Pulmonary artery endothelial cell (primary cell): Measurements from ENCODE around the gene PLEKHM3. TPM values are rescaled to one million over a fixed set of nuclear protein-coding genes. Genes with fewer than 3 reads are reported as not detected.
"Not testable (repeated sequence)": the region's sequence is repeated elsewhere in the genome, so short reads cannot be mapped to it uniquely, and the experiment has no call there.

ENCODE experiments used
- DNase-seq: peaks from one replicate; pipeline ENCODE4 v3.0.0-alpha.2; 2011; ENCODE audit warnings: low read depth, low spot score
- total RNA-seq: library from RNA; depleted of rRNA; stranded (reverse); fragments of >200 nt; gene quantifications from 2 replicates; pipeline ENCODE4 v1.2.3, GENCODE V29; 2014

PLEKHM3 gene
- total RNA-seq, 1 donor from 2014 or later: 7.2 TPM

DNA sequence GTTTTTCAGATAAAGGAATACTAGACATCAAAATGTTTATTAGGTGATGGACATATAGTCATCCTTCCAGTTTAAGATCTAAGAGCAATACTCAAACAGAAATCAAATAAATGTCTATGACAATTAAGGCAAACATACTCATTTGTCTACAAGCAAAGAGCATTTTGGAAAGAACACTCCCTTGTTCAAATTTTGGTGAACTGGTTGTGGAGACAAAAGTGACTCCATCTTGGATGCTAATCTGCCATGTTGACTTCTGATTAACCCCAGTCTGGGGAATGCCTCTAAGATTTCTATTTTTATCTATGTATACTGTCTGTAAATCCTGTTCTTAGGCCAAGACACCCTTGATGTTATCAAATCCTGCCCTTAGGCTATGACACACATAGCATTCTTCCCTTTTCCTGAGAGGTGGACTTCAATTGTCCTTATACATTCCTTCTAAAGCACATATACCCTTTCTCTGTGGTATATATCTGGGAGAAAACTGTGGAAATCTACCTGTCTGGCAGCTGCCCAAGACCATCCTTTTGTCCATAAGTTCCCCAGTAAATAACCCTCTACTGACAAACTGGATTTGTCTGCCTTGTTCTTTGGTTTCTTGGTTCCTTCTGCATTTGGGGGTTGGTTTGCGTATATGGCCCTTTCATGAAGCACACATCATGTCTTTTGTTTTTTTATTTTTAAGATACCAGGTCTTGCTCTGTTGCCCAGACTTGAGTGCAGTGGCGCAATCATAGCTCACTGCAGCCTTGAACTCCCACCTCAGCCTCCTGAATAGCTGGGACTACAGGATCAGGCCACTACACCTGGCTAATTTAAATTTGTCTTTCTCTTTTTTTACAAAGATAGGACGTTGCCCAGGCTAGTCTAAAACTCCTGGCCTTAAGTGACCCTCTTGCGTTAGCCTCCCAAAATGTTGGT, 12.5 kb upstream of the PLEKHM3 start:
- DNase-seq: no peak

DNA sequence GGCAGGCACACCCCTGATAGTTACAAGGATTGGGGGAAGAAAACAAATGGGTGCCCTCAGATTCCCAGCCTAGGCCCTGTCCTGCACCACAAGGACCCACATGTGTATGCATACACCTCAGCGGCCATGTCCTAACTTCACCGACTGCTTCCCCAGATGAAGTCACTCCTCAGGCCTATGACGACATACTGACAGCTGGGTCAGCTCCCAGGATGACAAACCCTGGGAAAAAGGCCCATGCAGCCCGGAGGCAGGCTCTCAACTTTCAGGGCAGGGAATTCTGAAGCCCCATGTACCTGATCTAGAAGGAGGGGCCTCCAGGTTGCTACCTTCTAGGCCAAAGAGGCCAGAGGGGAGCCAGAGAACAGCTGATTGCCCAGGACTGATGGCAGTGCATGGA, 11.0 kb upstream of the PLEKHM3 start:
- no peak for DNase-seq

DNA sequence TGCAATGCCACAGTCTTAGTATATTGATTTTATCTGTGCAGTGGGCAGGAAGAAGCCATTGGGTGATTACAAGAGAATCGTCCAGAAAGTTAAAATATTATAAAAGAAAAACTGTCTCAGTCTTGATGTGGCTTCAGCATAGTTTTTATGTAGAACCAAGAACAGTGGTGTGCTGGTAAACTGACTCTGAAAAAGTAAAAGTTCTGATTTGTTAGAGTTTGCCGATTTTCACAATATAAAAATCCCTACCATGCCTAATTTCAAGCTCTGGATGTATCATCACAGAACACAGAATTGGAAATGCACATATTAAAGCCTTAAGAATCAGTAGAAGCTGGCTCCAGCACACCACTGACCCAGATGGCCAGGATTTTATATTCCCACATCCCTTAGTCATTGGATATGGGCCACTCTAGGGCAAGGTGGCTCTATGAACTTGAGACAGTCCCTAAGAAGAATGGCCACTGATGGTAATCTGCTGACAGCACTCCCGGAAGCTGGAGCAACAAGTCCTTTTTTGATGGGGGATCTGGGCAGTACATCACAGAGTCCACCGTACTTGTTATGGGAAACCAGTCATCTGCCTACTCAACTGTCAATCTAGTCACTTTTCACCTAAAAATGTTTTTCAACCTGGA, 9.3 kb upstream of the PLEKHM3 start:
- DNase-seq: no peak

DNA sequence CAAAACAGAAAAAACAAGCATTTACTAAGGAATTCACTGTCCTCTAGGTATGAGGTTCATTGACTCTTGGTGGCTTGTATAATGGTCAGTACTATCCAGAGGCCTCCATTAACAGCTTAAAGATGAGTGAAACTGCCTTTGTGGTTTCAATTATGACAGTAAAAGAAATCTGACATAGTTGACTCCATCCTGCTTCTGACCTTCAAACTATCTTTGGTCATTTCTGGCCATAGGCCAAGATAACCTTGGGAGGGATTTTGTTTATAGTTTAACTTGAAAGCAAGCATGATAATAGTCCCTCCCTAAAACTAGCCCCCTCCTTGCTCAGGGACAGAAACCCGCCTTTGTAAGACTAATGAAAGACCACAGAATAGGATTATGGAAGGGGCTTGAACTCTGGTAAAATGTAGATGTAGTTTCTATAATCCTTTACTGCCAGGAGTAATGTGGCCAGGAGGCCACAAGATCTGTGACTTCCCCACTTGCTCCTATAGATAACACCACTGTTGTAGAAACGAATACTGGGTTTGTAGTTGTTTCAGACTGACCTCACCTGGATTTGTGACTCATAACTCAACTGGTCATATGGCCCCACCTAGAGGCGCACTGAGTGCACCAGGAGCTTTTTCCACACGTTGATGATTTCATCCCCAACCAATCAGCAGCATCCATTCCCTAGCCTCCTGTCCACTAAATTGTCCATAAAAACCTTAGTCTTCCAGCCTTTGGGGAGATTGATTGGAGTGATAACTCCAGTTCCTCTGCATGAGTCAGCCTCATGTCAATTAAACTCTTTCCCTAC, 8.6 kb upstream of the PLEKHM3 start:
- DNase-seq: no peak

DNA sequence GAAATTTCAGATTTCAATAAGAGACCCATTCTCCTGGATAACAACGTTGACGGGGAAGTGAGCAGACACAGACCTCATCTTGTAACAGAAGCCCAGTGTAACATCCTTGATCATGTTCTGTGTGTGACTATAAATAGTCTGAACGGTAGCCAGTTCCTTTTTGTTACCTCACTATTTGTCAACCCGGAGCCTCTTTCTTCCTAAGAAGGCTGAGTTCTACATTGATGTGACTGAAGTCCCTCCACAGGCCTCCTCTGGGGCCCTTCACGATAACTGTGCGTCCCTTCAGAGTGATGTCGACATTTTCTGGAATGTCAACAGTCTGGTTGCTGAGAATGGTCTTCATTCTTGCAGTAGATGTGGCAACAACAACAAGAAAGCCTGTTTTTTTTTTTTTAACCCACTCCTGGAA, 6.3 kb upstream of the PLEKHM3 start:
- no peak for DNase-seq

DNA sequence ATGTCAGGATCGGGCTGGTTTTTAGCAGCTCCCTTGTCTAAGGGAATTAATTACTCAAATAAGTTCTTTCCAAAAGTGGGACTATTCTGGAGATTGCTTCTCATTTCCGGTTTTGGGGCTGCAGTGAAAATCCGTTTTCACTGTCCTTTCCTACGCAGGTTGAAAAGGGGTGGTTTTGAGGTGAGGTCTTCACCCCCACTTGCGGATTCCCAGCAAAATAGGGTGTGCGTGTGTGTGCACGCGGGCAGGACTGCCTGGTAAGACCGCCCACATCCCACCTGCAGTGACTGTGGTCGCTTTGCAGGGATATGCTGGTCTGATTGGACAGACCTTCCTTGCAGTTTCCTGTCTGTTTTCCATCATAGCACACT, 472 bp upstream of the PLEKHM3 start:
- no peak for DNase-seq

DNA sequence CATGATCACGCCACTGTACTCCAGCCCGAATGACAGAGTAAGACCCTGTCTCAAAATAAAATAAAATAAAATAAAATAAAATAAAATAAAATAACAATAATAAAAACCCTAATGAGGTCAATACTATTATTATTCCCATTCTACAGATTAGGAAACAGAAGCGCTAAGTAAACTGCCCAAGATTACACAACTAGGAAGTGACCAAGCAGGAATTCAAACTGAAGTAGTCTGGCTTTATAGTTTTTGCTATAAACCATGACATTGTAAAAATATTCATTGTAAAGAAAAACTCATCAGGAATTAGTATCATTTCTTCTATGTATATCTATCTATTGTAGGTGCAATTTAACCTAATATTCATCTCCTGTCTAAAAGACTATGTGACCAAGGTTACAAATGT, 1.2 kb downstream of the PLEKHM3 start:
- DNase-seq: no peak

DNA sequence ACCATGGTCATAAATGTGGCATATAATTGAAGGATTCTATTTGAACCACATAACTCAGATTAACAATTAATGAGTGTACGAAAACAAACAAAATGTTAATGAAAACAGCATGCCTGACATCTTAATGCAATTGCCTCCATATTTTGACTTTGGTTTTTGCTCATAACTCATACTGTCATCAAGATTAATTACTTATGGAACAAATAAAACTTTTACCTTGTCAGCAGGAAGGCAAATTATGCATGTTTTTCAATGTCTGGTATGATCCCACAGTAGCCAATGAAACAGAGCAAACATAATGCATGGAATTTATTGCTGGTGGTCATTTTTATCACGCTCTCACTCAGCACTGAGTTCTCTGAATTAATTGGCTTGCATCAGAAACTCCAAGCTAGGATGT, 5.1 kb downstream of the PLEKHM3 start:
- no peak for DNase-seq

DNA sequence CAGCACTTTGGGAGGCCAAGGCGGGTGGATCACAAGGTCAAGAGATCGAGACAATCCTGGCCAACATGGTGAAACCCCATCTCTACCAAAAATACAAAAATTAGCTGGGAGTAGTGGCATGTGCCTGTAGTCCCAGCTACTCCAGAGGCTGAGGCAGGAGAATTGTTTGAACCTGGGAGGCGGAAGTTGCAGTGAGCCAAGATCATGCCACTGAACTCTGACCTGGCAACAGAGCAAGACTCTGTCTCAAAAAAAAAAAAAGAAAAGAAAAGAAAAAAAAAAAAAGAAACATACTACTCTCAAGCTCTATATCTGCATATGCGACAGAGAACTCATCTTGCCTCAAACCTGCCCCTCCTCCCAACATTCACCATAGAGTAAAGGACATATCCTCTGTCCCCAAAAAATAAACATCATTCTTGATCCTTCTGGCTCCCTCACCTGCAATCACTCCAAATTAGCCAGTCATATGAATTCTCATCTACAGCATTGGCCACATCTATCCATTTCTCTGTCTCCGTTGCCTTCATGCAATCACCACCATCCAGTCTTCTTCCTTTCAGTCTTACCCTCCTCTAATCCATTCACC, 7.1 kb downstream of the PLEKHM3 start:
- DNase-seq: not testable (repeated sequence)

DNA sequence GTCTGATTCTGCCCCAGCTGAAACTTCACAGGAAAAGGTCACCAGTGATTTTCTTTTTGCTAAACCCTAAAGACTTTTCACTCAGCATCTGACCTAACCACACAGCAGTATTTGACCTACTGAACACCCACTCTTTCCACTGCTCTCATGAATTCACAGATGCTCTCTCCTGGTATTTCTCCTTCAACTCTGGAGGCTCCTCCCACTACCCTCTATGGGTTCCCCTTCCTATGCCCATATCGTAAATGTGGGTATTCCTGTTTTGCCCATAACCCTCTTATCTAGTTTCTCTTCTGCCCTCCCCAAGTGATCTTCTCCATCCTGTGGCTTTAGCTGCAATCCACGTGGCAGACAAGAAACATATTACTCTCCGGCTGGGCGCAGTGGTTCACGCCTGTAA, 7.6 kb downstream of the PLEKHM3 start:
- DNase-seq: no peak

DNA sequence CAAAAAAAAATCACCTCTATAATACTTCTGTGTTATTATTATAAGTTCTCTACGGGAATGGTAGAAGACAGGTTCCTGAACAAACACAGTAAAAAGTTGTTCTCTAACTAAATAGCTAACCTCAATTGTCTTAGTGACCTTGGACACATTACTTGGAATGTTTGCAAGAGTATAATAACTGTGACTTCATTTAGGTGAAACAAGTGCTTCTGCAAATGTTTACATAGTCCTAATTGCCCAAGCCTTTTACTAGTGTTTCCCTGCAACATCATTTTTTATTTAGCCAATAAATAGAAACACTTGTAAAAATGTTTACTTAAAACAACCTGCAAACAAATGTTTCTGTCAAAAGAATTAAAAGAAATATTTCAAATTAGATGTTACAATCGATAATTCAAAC, 9.9 kb downstream of the PLEKHM3 start:
- DNase-seq: no peak

DNA sequence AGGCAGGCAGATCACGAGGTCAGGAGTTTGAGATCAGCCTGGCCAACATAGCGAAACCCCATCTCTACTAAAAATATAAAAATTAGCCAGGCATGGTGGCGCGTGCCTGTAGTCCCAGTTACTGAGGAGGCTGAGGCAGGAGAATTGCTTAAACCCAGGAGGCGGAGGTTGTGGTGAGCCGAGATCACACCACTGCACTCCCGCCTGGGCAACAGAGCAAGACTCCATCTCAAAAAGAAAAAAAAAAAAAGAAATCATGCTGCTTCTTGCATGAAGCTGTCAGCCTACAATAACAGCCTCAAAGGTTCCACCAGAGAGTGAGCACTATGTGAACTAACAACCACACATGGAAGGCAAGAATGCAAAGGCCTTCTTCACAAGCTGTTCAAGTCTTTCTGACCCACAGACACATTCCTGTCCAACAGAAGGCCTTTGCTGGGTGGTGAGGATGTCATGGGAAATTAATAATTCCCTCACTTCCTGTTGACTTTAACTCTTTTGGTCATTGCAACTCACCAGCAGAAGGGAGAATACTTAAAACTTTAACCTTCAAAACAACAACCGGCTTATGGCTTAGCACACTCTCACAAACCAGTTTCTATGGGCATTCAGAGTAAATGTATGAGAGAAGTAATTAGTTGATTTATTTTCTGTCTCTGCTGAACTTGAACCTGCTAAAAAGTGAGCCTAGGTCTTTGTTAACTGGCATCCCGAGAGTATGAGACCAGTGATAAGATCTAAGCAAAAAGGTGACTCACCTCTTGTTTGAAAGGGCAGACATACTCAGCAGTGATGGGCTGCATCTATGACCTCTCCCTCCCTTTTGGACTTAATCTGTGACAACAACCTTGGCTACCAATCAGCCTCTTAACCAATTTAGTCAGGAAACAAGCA, 11.8 kb downstream of the PLEKHM3 start:
- no peak for DNase-seq

DNA sequence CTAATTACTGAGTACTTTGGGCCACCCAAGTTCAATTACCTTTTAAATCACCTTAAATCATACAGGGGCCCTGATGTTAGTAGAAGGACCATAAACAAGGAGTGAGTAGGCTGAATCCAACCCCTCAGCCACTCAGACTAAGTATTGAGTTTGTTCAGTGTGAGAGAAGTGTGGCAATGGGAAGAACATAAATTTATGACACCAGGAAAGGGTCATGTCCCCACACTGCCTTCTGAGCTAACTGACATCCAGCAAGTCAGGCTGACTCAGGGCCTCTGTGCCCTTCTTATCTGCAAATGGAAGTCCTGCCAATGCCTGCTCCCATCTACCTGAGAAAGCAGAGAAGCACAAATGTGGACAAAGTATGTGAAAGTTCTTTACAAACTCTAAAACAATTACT, 12.9 kb downstream of the PLEKHM3 start:
- no peak for DNase-seq

DNA sequence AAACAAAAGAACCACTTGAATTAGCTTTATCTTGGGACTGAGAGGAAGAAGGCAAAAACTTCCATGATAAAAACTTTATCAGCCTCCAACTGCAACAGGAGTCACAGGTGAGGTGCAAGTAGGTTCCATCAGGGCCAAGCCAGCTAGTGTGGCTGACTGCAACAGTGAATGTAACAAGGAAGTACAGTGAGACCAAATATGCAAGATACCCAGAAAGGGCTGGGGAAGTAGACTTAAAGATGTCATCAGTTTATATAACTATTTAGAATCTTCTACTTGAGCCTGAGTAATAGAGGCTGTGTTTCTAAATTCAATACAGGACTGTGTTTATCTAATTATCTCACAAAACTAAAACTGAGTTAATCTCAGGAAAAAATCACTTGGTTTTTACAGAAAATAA, 14.8 kb downstream of the PLEKHM3 start:
- DNase-seq: no peak

DNA sequence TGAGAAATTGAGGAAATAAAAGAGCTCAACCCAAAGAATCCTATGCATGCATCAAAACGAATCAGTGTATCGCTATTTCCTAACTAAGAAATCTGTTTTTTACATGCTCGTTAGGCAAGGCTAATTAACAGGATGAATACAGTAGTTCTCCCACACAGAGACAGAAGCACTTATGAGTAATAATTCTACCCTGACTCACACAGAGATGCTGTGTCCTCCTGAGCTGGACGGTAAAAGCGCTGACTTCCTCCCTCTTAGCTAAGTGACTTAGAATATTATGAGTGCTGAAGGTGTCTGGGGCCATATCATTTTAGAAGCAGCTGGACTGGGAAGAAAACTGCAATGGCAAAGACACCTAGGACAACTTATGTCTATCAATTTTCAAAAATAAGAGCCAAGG, 18.5 kb downstream of the PLEKHM3 start:
- DNase-seq: no peak

DNA sequence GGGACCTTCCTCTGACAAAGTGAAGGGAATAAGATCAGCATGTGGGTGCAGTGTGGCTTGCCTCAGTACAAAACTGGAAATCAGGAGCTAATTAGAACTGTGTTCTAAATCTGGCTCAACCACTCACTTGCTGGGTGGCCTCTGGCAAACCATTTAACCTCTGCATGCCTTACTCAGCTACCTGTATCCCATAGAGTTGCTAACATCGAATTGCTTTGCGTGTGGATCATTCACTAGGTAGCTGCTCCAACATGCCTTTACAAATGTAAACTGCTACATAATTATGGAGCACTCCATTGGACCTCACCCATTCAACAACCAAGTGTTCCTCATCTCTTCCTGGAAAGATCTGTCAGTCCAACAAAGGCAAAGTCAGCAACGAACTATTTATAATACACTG, 19.0 kb downstream of the PLEKHM3 start:
- DNase-seq: no peak

DNA sequence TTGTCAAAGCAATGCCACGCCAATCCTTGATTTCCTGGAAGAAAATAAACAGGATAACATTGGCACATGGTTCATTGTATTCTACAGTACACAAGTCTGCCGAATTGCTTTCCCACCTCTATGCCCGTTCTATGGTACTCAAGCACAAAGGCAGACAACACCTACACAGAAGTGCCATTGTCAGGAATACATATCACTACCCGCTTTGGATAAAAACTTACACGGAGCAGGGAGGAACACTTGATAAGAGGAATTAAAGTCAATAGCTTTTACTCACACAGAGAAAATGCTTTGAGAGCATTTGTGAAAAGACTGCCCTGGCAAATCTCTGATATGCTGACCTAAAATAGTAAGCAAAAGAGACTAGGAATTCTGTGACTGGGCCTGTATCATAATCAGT, 23.4 kb downstream of the PLEKHM3 start:
- DNase-seq: no peak

DNA sequence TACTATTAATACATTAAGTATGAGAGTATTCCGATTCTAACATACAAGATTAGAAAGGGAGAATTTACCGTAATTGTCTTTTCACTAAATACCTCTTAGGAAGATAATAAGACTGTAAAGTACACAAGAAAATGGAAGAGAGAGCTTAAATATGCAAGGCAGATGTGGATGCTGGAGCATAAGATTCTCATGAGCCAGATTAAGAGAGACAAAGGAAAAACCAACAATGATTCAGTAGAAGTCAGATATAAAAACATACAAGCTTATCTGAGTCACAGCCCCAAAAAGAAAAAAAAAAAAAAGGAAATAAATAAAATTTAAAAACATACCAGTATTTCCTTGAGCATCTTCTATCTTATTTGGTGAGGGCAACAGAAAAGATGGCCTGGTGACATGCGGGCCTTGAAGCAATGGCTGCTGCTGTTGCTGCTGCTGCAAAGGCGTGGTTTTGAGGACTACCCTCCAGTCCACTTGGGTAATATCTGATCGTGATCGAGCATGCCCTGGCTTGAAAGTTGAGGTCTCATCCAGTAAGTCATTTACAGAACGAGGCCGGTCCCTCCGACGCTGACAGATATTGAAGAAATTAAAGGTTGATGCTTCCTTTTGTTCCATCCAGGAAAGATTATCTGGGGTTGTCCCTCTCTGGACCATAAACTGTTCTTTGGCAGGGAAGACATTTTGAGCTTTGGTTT, 24.5 kb downstream of the PLEKHM3 start:
- no peak for DNase-seq

DNA sequence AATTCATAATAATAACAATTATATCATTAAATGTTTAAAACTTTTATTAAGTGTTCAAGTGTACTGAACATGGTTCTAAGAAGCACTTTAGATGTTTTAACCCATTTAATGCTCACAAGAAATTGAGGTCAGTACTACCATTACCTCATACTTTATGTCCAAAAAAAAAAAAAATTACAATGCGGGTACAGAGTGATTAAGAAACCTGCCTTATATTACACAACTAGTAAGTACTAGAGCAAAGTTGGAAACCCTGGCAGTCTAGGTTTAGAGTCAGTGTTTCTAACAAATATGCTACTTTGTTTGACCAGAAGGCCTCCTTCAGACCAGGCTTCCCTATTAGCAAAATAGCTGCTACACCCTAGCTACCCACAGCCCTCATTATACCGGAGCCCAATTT, 28.5 kb downstream of the PLEKHM3 start:
- DNase-seq: no peak

DNA sequence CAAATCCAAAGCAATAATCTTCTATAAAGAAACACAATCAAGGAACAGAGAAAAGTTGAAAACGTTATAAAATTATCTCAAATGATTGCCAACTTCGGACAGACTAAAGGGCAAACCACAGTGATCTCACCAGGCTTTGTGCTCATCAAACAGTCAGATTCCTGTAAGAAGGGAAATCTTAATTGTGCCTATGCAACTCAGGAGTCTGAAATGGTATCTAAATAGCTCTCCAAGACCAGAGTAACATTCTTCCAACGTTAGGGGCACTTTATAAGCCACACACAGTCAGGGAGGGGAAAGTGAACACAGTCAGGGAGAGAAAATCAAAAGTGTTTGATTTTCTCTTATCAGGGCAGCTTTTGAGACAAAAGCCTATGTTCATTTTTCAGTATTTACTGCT, 29.4 kb downstream of the PLEKHM3 start:
- DNase-seq: no peak
